ENCODE data around the gene DNHD1. TPM values are rescaled to one million over a fixed set of nuclear protein-coding genes. Genes with fewer than 3 reads are reported as not detected.

Gene DNHD1
- total and polyA plus RNA-seq, 2 experiments from 2014 or later, result 7.3 to 7.9 TPM

DNA sequence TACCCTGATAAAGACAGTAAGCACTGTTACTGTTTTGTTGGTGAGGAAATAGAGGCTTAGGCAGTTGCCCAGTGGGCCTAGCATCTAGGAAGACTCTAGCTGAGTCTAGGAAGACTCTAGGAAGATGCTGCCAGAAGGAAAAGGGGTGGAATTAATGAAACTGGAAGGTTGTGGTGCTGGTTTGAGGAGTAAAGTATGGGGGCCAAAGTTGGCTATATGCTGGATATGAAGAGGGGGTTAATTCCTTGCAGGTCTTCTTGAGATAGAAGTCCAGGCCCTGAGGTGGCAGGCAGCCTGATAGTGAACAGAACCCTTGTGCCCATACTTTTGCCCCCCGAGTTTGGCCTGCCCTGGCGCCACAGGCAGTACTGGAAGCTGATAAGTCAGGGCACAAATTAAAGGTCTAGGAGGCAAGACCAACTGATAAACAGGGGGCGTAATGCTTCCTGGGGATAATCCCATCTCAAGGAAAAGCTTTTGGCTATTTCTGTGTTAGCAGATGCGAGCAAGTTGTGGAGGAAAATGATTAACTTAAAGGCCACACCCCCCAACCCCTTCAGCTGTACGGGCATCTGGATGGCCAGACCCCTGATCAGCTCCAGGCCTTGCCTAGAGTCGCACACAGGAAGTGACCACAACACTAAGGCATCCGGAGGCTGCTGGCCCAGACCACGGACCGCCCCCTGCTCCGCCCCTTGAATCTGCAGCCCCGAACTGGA, 109.5 kb downstream of the DNHD1 start:
- Histone ChIP-seq H3K27me3 (no peaks in the 10 kb centered on the region), H2AFZ (no peak overlapping the region), H3K27ac (peak overlapping the region; percentile 98), H3K79me2 (peaks cover 76% of the 10 kb centered on the region), H3K36me3 (replicated peaks; ENCODE audit: insufficient read depth, low read depth) (no peaks in the 10 kb centered on the region), H4K20me1 (ENCODE audit: insufficient read depth, poor library complexity, severe bottlenecking) (no peaks in the 10 kb centered on the region), H3K4me2 (peak overlapping the region; percentile 87), H3K4me1 (ENCODE audit: insufficient read depth) (peaks cover 38% of the 10 kb centered on the region), H3K4me3 (no peak overlapping the region), H3K9me3 (ENCODE audit: low read depth) (no peaks in the 10 kb centered on the region), H3K9me2 (replicated peaks; ENCODE audit: insufficient read depth) (no peaks in the 10 kb centered on the region)
- TF ChIP-seq EZH2phosphoT487 (IDR thresholded peaks at IDR 0.05; ENCODE audit: low read depth, severe bottlenecking, unreplicated experiment) (no peak), EZH2 (IDR thresholded peaks at IDR 0.05; ENCODE audit: borderline replicate concordance) (no peak)
- TF ChIP-seq, protein P1, sequence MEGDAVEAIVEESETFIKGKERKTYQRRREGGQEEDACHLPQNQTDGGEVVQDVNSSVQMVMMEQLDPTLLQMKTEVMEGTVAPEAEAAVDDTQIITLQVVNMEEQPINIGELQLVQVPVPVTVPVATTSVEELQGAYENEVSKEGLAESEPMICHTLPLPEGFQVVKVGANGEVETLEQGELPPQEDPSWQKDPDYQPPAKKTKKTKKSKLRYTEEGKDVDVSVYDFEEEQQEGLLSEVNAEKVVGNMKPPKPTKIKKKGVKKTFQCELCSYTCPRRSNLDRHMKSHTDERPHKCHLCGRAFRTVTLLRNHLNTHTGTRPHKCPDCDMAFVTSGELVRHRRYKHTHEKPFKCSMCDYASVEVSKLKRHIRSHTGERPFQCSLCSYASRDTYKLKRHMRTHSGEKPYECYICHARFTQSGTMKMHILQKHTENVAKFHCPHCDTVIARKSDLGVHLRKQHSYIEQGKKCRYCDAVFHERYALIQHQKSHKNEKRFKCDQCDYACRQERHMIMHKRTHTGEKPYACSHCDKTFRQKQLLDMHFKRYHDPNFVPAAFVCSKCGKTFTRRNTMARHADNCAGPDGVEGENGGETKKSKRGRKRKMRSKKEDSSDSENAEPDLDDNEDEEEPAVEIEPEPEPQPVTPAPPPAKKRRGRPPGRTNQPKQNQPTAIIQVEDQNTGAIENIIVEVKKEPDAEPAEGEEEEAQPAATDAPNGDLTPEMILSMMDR (IDR thresholded peaks at IDR 0.05; ENCODE audit: poor library complexity), result no peak
- WGBS (ENCODE audit: low lambda C conversion rate, missing lambda C conversion rate), result 9% methylated on average over 11 of the region's 11 CpGs
- DNase-seq (ENCODE audit: low spot score), result peak; percentile 96

DNA sequence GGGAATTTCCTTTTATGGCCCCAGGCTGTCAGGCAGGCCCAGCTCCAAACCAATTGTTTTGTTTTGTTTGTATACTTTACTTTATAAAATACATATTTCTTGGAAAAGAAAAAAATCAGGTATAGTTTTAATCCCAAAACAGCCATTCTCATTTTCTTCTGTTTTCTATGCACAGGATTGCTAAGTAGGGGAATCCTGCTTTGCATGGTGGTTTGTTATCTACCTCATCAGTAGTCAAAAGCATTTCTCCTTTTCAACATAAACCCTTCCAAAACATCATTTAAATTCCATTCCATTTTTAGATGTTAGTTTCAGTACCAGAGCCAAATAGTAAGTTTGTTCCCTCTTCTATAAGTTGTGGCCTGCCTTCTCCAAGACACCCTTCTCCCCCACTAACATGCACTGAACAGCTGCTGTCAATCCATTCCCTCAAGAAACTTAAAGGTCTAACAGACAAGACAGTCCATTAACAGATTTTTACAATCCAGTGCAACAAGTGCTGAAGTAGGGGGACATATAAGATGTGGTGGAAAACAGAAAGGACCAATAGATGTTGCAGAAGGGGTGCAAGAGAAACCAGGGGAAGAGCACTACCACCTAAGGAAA, 110.2 kb downstream of the DNHD1 start:
- no peak for DNase-seq (ENCODE audit: low spot score)
- no peaks in the 10 kb centered on the region for H3K9me2 ChIP-seq (replicated peaks; ENCODE audit: insufficient read depth)
- TF ChIP-seq, protein P1 (IDR thresholded peaks at IDR 0.05; ENCODE audit: poor library complexity), result no peak
- no peak for TF ChIP-seq EZH2phosphoT487 (IDR thresholded peaks at IDR 0.05; ENCODE audit: low read depth, severe bottlenecking, unreplicated experiment)
- TF ChIP-seq EZH2 (IDR thresholded peaks at IDR 0.05; ENCODE audit: borderline replicate concordance), result no peak
- peak overlapping the region; percentile 87 for H3K4me2 ChIP-seq
- no peaks in the 10 kb centered on the region for H3K27me3 ChIP-seq
- H3K27ac ChIP-seq, result peak overlapping the region; percentile 98
- no peak overlapping the region for H2AFZ ChIP-seq
- H3K79me2 ChIP-seq, result peaks cover 70% of the 10 kb centered on the region
- H3K4me3 ChIP-seq, result no peak overlapping the region
- peaks cover 32% of the 10 kb centered on the region for H3K4me1 ChIP-seq (ENCODE audit: insufficient read depth)
- no peaks in the 10 kb centered on the region for H4K20me1 ChIP-seq (ENCODE audit: insufficient read depth, poor library complexity, severe bottlenecking)
- no peaks in the 10 kb centered on the region for H3K9me3 ChIP-seq (ENCODE audit: low read depth)
- no peaks in the 10 kb centered on the region for H3K36me3 ChIP-seq (replicated peaks; ENCODE audit: insufficient read depth, low read depth)

DNA sequence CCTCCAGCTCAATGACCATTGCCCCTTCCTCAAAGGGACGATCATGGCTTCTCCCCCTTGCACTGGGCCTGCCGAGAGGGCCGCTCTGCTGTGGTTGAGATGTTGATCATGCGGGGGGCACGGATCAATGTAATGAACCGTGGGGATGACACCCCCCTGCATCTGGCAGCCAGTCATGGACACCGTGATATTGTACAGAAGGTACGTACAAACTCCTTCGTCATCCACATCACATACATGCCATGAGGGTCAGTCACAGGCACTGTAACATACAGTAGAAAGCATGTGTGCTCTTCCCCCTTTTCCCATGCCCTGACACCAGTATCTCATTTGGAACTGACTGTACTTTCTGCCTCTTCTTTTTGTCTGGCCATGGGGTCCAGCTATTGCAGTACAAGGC, 110.9 kb downstream of the DNHD1 start:
- no peak overlapping the region for H2AFZ ChIP-seq
- H3K4me3 ChIP-seq, result no peak overlapping the region
- no peak for TF ChIP-seq EZH2phosphoT487 (IDR thresholded peaks at IDR 0.05; ENCODE audit: low read depth, severe bottlenecking, unreplicated experiment)
- TF ChIP-seq EZH2 (IDR thresholded peaks at IDR 0.05; ENCODE audit: borderline replicate concordance), result no peak
- TF ChIP-seq, protein P1 (IDR thresholded peaks at IDR 0.05; ENCODE audit: poor library complexity), result no peak
- H3K36me3 ChIP-seq (replicated peaks; ENCODE audit: insufficient read depth, low read depth), result no peaks in the 10 kb centered on the region
- H3K27me3 ChIP-seq, result no peaks in the 10 kb centered on the region
- H4K20me1 ChIP-seq (ENCODE audit: insufficient read depth, poor library complexity, severe bottlenecking), result no peaks in the 10 kb centered on the region
- H3K4me1 ChIP-seq (ENCODE audit: insufficient read depth), result peaks cover 27% of the 10 kb centered on the region
- WGBS (ENCODE audit: low lambda C conversion rate, missing lambda C conversion rate), result 93% methylated on average over 9 of the region's 9 CpGs
- H3K79me2 ChIP-seq, result peaks cover 62% of the 10 kb centered on the region
- DNase-seq (ENCODE audit: low spot score), result no peak
- peak overlapping the region; percentile 87 for H3K4me2 ChIP-seq
- H3K9me3 ChIP-seq (ENCODE audit: low read depth), result no peaks in the 10 kb centered on the region
- peak overlapping the region; percentile 98 for H3K27ac ChIP-seq
- H3K9me2 ChIP-seq (replicated peaks; ENCODE audit: insufficient read depth), result no peaks in the 10 kb centered on the region

Data from hepatocyte (in vitro differentiated cells).